ENCODE measurements around the gene RBFOX1.

DNA sequence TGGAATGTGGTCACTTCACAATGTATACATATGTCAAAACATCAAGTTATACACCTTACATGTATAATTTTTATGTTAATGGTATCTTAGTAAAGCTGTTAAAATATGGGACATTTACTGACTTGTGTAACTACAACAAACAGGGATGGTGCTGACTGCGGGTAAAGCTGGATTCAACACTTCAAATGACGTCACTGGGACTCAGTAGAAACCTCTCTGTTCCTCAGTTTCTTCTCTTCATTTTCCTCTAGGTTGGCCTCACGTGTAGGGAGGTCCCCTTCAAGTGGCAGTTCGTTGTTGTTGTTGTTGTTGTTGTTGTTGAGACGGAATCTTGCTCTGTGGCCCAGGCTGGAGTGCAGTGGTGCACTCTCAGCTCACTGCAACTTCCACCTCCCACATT is 182.9 kb downstream of the RBFOX1 start:
- TF ChIP-seq, protein P1, sequence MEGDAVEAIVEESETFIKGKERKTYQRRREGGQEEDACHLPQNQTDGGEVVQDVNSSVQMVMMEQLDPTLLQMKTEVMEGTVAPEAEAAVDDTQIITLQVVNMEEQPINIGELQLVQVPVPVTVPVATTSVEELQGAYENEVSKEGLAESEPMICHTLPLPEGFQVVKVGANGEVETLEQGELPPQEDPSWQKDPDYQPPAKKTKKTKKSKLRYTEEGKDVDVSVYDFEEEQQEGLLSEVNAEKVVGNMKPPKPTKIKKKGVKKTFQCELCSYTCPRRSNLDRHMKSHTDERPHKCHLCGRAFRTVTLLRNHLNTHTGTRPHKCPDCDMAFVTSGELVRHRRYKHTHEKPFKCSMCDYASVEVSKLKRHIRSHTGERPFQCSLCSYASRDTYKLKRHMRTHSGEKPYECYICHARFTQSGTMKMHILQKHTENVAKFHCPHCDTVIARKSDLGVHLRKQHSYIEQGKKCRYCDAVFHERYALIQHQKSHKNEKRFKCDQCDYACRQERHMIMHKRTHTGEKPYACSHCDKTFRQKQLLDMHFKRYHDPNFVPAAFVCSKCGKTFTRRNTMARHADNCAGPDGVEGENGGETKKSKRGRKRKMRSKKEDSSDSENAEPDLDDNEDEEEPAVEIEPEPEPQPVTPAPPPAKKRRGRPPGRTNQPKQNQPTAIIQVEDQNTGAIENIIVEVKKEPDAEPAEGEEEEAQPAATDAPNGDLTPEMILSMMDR (IDR thresholded peaks at IDR 0.05): no peak
- TF ChIP-seq POLR2A (IDR thresholded peaks at IDR 0.05) (no peak), EP300 (IDR thresholded peaks at IDR 0.05) (no peak)
